Measurements from ENCODE around the gene ME3. TPM values are rescaled to one million over a fixed set of nuclear protein-coding genes. Genes with fewer than 3 reads are reported as not detected.
A peak's percentile ranks its signal among the peaks of the same experiment; 100 is the strongest.

The ME3 gene
- total RNA-seq, 1 donor from 2014 or later, result 110 TPM

GRCh38 chr11:86592047-86592591, 80.3 kb downstream of the ME3 start:
- FAIRE-seq (no peak), DNase-seq (ENCODE audit: low spot score in 2 of 2) (no peak)

GRCh38 chr11:86591631-86592030, 80.8 kb downstream of the ME3 start:
- FAIRE-seq, result no peak
- DNase-seq (ENCODE audit: low spot score in 2 of 2), result no peak

- DNase-seq (ENCODE audit: low spot score in 2 of 2), result no peak
- no peak for FAIRE-seq
Measured at GRCh38 chr11:86589856-86590589, 82.4 kb downstream of the ME3 start.

- FAIRE-seq (no peak), DNase-seq (ENCODE audit: low spot score in 2 of 2) (no peak)
Measured at GRCh38 chr11:86589204-86589603, 83.2 kb downstream of the ME3 start.

GRCh38 chr11:86588566-86589090, 83.8 kb downstream of the ME3 start:
- FAIRE-seq (no peak), DNase-seq (ENCODE audit: low spot score in 2 of 2) (no peak)

GRCh38 chr11:86587264-86588193, 84.9 kb downstream of the ME3 start:
- DNase-seq (ENCODE audit: low spot score in 2 of 2) (no peak), FAIRE-seq (no peak)

GRCh38 chr11:86586307-86586706, 86.1 kb downstream of the ME3 start:
- DNase-seq (ENCODE audit: low spot score in 2 of 2) (no peak), FAIRE-seq (no peak)

GRCh38 chr11:86582898-86583297, 89.5 kb downstream of the ME3 start:
- DNase-seq (ENCODE audit: low spot score in 2 of 2), result no peak
- FAIRE-seq, result no peak

GRCh38 chr11:86580535-86580934, 91.9 kb downstream of the ME3 start:
- FAIRE-seq (no peak), DNase-seq (ENCODE audit: low spot score in 2 of 2) (no peak)

GRCh38 chr11:86579406-86579731, 93.0 kb downstream of the ME3 start:
- no peak for DNase-seq (ENCODE audit: low spot score in 2 of 2)
- FAIRE-seq, result no peak

GRCh38 chr11:86578727-86579405, 93.5 kb downstream of the ME3 start:
- FAIRE-seq, result no peak
- DNase-seq (ENCODE audit: low spot score in 2 of 2), result no peak

GRCh38 chr11:86577644-86578636, 94.5 kb downstream of the ME3 start:
- DNase-seq (ENCODE audit: low spot score in 2 of 2), result peak in 1 of 2 donors; percentile 29
- FAIRE-seq, result no peak

GRCh38 chr11:86576946-86577624, 95.3 kb downstream of the ME3 start:
- no peak for FAIRE-seq

GRCh38 chr11:86575927-86576326, 96.5 kb downstream of the ME3 start:
- DNase-seq (ENCODE audit: low spot score in 2 of 2) (no peak), FAIRE-seq (no peak)

More at GRCh38 chr11:86576946-86577624, 95.3 kb downstream of the ME3 start:
- DNase-seq (ENCODE audit: low spot score in 2 of 2), result no peak

- no peak for DNase-seq (ENCODE audit: low spot score in 2 of 2)
Measured at GRCh38 chr11:86575208-86575855, 97.1 kb downstream of the ME3 start.

GRCh38 chr11:86574493-86575207, 97.8 kb downstream of the ME3 start:
- FAIRE-seq, result no peak
- no peak for DNase-seq (ENCODE audit: low spot score in 2 of 2)

More at GRCh38 chr11:86575208-86575855, 97.1 kb downstream of the ME3 start:
- no peak for FAIRE-seq

GRCh38 chr11:86571273-86571948, 101.0 kb downstream of the ME3 start:
- FAIRE-seq (no peak), DNase-seq (ENCODE audit: low spot score in 2 of 2) (no peak)

All from frontal cortex (tissue), 4 donors.